CD14-positive monocyte (primary cell): Measurements from ENCODE around the gene GRID2IP. TPM values are rescaled to one million over a fixed set of nuclear protein-coding genes. Genes with fewer than 3 reads are reported as not detected.

Experiments
- DNase-seq, 3 donors: peaks; one replicate each; pipeline ENCODE4 v3.0.0-alpha.2; 2011 to 2022
- H2AFZ ChIP-seq: 2 replicates; pipeline ENCODE4 v1.6.0; 2012; ENCODE audit warnings: mild to moderate bottlenecking, low read depth, low read length, inconsistent platforms; ENCODE audit not compliant: insufficient read depth, poor library complexity, severe bottlenecking
- H3K27ac ChIP-seq, 2 donors: 1 replicate in 1 of 2; 2 replicates in 1 of 2; pipeline ENCODE4 v1.5.1; 2012 to 2013; ENCODE audit warnings: low read length in 2 of 2, control low read depth in 1 of 2, inconsistent platforms in 1 of 2, low read depth in 1 of 2, mild to moderate bottlenecking in 1 of 2
- H3K27me3 ChIP-seq, 2 donors: one replicate each; pipeline versions ENCODE4 v1.6.0 to v1.6.1; 2011 to 2013; ENCODE audit warnings: low read length in 2 of 2; ENCODE audit not compliant: control insufficient read depth in 2 of 2, insufficient read depth in 2 of 2
- H3K36me3 ChIP-seq, 2 donors: replicated peaks in 1 of 2; 1 replicate in 1 of 2; 2 replicates in 1 of 2; pipeline versions ENCODE4 v1.5.1 to v1.6.1; 2012 to 2013; ENCODE audit warnings: low read length in 2 of 2, control low read depth in 1 of 2, inconsistent platforms in 1 of 2, mild to moderate bottlenecking in 1 of 2; ENCODE audit not compliant: insufficient read depth in 2 of 2, control insufficient read depth in 1 of 2
- H3K4me1 ChIP-seq, 2 donors: 1 replicate in 1 of 2; 2 replicates in 1 of 2; pipeline versions ENCODE4 v1.5.1 to v1.6.1; 2012 to 2013; ENCODE audit warnings: low read length in 2 of 2, control low read depth in 1 of 2, inconsistent platforms in 1 of 2, mild to moderate bottlenecking in 1 of 2, moderate library complexity in 1 of 2; ENCODE audit not compliant: insufficient read depth in 2 of 2, control insufficient read depth in 1 of 2
- H3K4me2 ChIP-seq: replicated peaks from 2 replicates; pipeline ENCODE3; 2012; ENCODE audit warnings: low read length, moderate library complexity, mild to moderate bottlenecking; ENCODE audit not compliant: poor library complexity, severe bottlenecking; ENCODE audit errors: extremely low read depth
- H3K4me3 ChIP-seq, 3 experiments: fragments of 200-600 bp in 1 of 3; sonication (generic) in 1 of 3; replicated peaks in 1 of 3; 1 replicate in 2 of 3; 2 replicates in 1 of 3; pipeline ENCODE4 v1.5.1; 2011 to 2013; ENCODE audit warnings: low read length in 3 of 3, mild to moderate bottlenecking in 3 of 3, control low read depth in 2 of 3, low read depth in 2 of 3, inconsistent platforms in 1 of 3, moderate library complexity in 1 of 3
- H3K79me2 ChIP-seq: 2 replicates; pipeline ENCODE4 v1.6.0; 2012; ENCODE audit warnings: mild to moderate bottlenecking, control low read depth, inconsistent platforms, low read length, moderate library complexity; ENCODE audit not compliant: insufficient read depth
- H3K9ac ChIP-seq: 2 replicates; pipeline ENCODE4 v1.6.0; 2017; ENCODE audit warnings: low read length, mild to moderate bottlenecking; ENCODE audit not compliant: insufficient read depth, poor library complexity, severe bottlenecking
- H3K9me3 ChIP-seq, 2 donors: replicated peaks in 1 of 2; 1 replicate in 1 of 2; 2 replicates in 1 of 2; pipeline versions ENCODE4 v1.5.1 to v1.6.1; 2012 to 2013; ENCODE audit warnings: low read length in 2 of 2, control low read depth in 1 of 2; ENCODE audit not compliant: control insufficient read depth in 1 of 2, insufficient read depth in 1 of 2
- H4K20me1 ChIP-seq: 2 replicates; pipeline ENCODE4 v1.6.0; 2012; ENCODE audit warnings: mild to moderate bottlenecking, low read length, control low read depth, moderate library complexity; ENCODE audit not compliant: insufficient read depth
- H3K27ac Mint-ChIP-seq, 7 donors: one replicate each; pipeline ENCODE4 v1.8.0; 2020; ENCODE audit warnings: mild to moderate bottlenecking in 7 of 7, mixed read lengths in 7 of 7, moderate library complexity in 6 of 7, inconsistent platforms in 2 of 7
- H3K27me3 Mint-ChIP-seq, 3 donors: one replicate each; pipeline ENCODE4 v1.8.0; 2021 to 2022; ENCODE audit warnings: low read depth in 3 of 3, mild to moderate bottlenecking in 3 of 3, mixed read lengths in 3 of 3, moderate library complexity in 3 of 3, inconsistent platforms in 1 of 3
- H3K36me3 Mint-ChIP-seq, 2 donors: one replicate each; pipeline ENCODE4 v1.8.0; 2020; ENCODE audit warnings: mixed read lengths in 2 of 2, inconsistent platforms in 1 of 2, mild to moderate bottlenecking in 1 of 2
- H3K4me1 Mint-ChIP-seq: one replicate; pipeline ENCODE4 v1.8.0; 2020; ENCODE audit warnings: mild to moderate bottlenecking, mixed read lengths
- H3K4me3 Mint-ChIP-seq, 2 donors: one replicate each; pipeline ENCODE4 v1.8.0; 2020; ENCODE audit warnings: mild to moderate bottlenecking in 2 of 2, mixed read lengths in 2 of 2, moderate library complexity in 1 of 2
- H3K9me3 Mint-ChIP-seq, 7 donors: one replicate each; pipeline ENCODE4 v1.8.0; 2020 to 2022; ENCODE audit warnings: mixed read lengths in 7 of 7, mild to moderate bottlenecking in 6 of 7, moderate library complexity in 6 of 7, inconsistent platforms in 2 of 7
- CTCF ChIP-seq: fragments of 200-600 bp; IDR thresholded peaks from one replicate; pipeline ENCODE4 v1.8.0; 2022; ENCODE audit warnings: antibody characterized with exemption, mild to moderate bottlenecking
- WGBS: methylation state at CpG from one replicate; pipeline ENCODE4 v1.1.5; 2013; ENCODE audit warnings: missing lambda C conversion rate; ENCODE audit not compliant: insufficient coverage; 5-methylcytosine and 5-hydroxymethylcytosine counted together
- intact Hi-C, 2 donors: fragments of 100-400 bp; cut with micrococcal nuclease; formaldehyde crosslinking; loops; one replicate each; pipeline versions ENCODE4 v1.15.0 to v1.15.1; 2023
- polyA plus RNA-seq, 3 donors: library from polyadenylated mRNA; depleted of rRNA in 1 of 3; unstranded in 2 of 3; stranded (reverse) in 1 of 3; fragments of 300-500 nt in 2 of 3; fragments of >200 nt in 1 of 3; fragmentation: Illumina TruSeq in 2 of 3; gene quantifications; 1 replicate in 2 of 3; 2 replicates in 1 of 3; pipeline ENCODE4 v1.2.3, GENCODE V29; 2012 to 2021

Gene GRID2IP
- polyA plus RNA-seq, 3 donors: not detected

DNA sequence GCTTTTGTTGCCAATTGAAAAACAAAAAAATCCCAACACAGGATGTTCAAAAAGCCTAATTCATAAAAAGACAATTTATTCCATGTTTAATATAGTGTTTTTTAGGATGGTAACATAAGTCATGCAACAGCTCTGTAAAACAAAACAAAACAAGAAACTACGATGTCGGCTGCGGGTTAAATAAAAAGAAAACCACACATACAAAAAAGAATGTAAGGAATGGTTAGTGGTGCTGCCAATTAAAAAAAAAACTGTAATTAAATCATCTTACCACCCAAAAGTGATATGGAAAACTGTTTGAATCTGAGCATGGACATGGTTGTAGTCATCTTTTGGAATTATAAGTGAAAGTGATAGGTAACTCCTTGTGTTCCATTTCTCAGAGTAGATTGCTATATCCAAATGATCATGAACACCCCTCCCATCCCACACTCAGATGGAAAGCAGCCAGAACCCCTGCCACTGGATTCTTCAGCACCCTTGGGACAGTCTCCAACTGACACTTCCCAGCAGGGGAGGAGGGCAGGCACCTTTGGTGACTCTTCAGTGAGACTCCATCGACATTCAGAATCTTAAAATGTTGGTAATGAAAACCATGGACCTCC lies 89.2 kb downstream of the GRID2IP start:
- no peak overlapping the region for H3K4me2 ChIP-seq
- no peaks in the 10 kb centered on the region for H3K79me2 ChIP-seq
- intact Hi-C loops: no loop called here
- no peak overlapping the region for H2AFZ ChIP-seq
- H3K36me3 ChIP-seq: peaks cover 45 to 66% of the 10 kb centered on the region in 2 donors
- no peaks in the 10 kb centered on the region for H3K4me1 ChIP-seq
- TF ChIP-seq CTCF: no peak
- Mint-ChIP-seq H3K36me3 (peaks cover 44 to 60% of the 10 kb centered on the region in 2 donors), H3K27ac (no peak overlapping the region), H3K4me3 (no peak overlapping the region), H3K9me3 (no peaks in the 10 kb centered on the region), H3K4me1 (no peaks in the 10 kb centered on the region), H3K27me3 (peaks cover 0 to 4% (median 2%) of the 10 kb centered on the region in 3 donors)
- no peak overlapping the region for H3K27ac ChIP-seq
- no peak overlapping the region for H3K9ac ChIP-seq
- no peaks in the 10 kb centered on the region for H3K27me3 ChIP-seq
- peaks cover 3% of the 10 kb centered on the region for H4K20me1 ChIP-seq
- H3K9me3 ChIP-seq: no peaks in the 10 kb centered on the region
- WGBS: no CpG with 5 or more reads among the region's 4 CpGs
- no peak overlapping the region for H3K4me3 ChIP-seq
- no peak for DNase-seq

DNA sequence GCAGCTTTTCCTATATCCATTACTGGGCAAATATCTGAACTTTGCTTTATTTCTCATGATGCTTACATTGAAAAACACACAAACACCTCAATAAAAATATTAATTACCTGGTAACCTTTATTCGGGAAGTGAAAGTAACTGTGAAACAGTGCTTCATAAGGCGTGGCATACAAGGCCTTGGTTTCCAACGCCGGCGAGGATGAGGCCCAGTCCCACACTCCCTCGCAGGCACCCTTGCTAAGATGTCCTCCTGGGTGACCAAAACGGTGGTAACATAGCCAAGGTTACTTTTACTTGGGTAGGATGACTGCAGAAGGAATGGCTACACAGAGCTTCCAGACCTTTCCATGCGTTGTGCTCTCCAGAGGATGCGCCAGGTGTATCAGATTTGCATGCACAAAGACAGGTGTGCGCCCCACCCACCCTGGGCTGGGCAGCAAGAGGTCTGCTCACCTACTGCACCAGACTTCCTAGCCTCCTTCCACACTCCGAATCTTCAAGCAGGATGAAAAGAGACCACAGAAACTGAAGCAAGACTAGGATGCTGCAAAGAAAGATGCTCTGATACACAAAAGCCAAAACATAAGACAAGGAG lies 90.2 kb downstream of the GRID2IP start:
- no peak overlapping the region for H3K9ac ChIP-seq
- H3K4me1 Mint-ChIP-seq: no peaks in the 10 kb centered on the region
- no peaks in the 10 kb centered on the region for H3K9me3 Mint-ChIP-seq
- DNase-seq: no peak
- H3K27me3 ChIP-seq: no peaks in the 10 kb centered on the region
- no peak overlapping the region for H3K4me3 ChIP-seq
- H3K9me3 ChIP-seq: no peaks in the 10 kb centered on the region
- H3K4me1 ChIP-seq: no peaks in the 10 kb centered on the region
- H3K4me2 ChIP-seq: no peak overlapping the region
- intact Hi-C loops: no loop called here
- H3K27ac Mint-ChIP-seq: peak overlapping the region in 2 of 7 donors; percentile 2 to 30
- H3K27me3 Mint-ChIP-seq: peaks cover 0 to 4% (median 2%) of the 10 kb centered on the region in 3 donors
- no peak overlapping the region for H3K4me3 Mint-ChIP-seq
- no peak for TF ChIP-seq CTCF
- H3K36me3 ChIP-seq: peaks cover 36 to 56% of the 10 kb centered on the region in 2 donors
- WGBS: 94% methylated on average over 7 of the region's 11 CpGs
- H3K79me2 ChIP-seq: no peaks in the 10 kb centered on the region
- no peak overlapping the region for H2AFZ ChIP-seq
- peaks cover 35 to 50% of the 10 kb centered on the region in 2 donors for H3K36me3 Mint-ChIP-seq
- peaks cover 3% of the 10 kb centered on the region for H4K20me1 ChIP-seq
- H3K27ac ChIP-seq: no peak overlapping the region
